H1 (cell line): ENCODE data around the gene CRTAP.

Experiments used
- CREB1 ChIP-seq: IDR thresholded peaks from 2 replicates; pipeline ENCODE4 v1.6.1; 2012; ENCODE audit warnings: inconsistent platforms
- CTCF ChIP-seq, 3 experiments: IDR thresholded peaks; 1 replicate in 2 of 3; 2 replicates in 1 of 3; pipeline versions ENCODE4 v1.5.1 to v1.6.1; 2011; ENCODE audit warnings: low read length in 3 of 3, mild to moderate bottlenecking in 3 of 3, inconsistent platforms in 2 of 3, low read depth in 1 of 3, moderate library complexity in 1 of 3; ENCODE audit not compliant: insufficient read depth in 1 of 3; ENCODE audit errors: control extremely low read depth in 1 of 3
- EP300 ChIP-seq, 2 experiments: IDR thresholded peaks; 1 replicate in 1 of 2; 2 replicates in 1 of 2; pipeline ENCODE4 v1.6.1; 2011 to 2012; ENCODE audit warnings: low read depth in 2 of 2, low read length in 2 of 2, mild to moderate bottlenecking in 2 of 2, borderline replicate concordance in 1 of 2, inconsistent platforms in 1 of 2, moderate library complexity in 1 of 2
- EZH2 ChIP-seq: fragments of 200-600 bp; sonication (generic); IDR thresholded peaks from 2 replicates; pipeline ENCODE4 v1.7.1; 2012; ENCODE audit warnings: low read depth, mild to moderate bottlenecking, moderate library complexity, low read length, inconsistent platforms; ENCODE audit not compliant: severe bottlenecking
- JUND ChIP-seq: IDR thresholded peaks from 2 replicates; pipeline ENCODE4 v1.6.1; 2011; ENCODE audit warnings: mild to moderate bottlenecking, improper control_type of control experiment, low read length
- NRF1 ChIP-seq: IDR thresholded peaks from 2 replicates; pipeline ENCODE4 v1.6.1; 2011; ENCODE audit warnings: mild to moderate bottlenecking, low read depth, low read length, improper control_type of control experiment
- POLR2A ChIP-seq, 2 experiments: IDR thresholded peaks; 1 replicate in 1 of 2; 2 replicates in 1 of 2; pipeline ENCODE4 v1.6.1; 2011; ENCODE audit warnings: low read depth in 2 of 2, low read length in 2 of 2, mild to moderate bottlenecking in 2 of 2; ENCODE audit errors: control extremely low read depth in 1 of 2
- POLR2AphosphoS5 ChIP-seq: IDR thresholded peaks from 2 replicates; pipeline ENCODE4 v1.6.1; 2011; ENCODE audit warnings: low read depth, low read length
- RAD21 ChIP-seq, 2 experiments: IDR thresholded peaks in 1 of 2; conservative IDR thresholded peaks in 1 of 2; 2 replicates each; pipeline ENCODE4 v1.6.1; 2011; ENCODE audit warnings: low read depth in 2 of 2, low read length in 2 of 2, improper control_type of control experiment in 1 of 2, inconsistent platforms in 1 of 2, mild to moderate bottlenecking in 1 of 2, moderate library complexity in 1 of 2
- TEAD4 ChIP-seq: IDR thresholded peaks from 2 replicates; pipeline ENCODE4 v1.6.1; 2012; ENCODE audit warnings: low read depth, low read length, inconsistent platforms, mixed read lengths
- ZNF274 ChIP-seq: IDR thresholded peaks from 2 replicates; pipeline ENCODE4 v1.7.0; 2012; ENCODE audit warnings: low read length, borderline replicate concordance; ENCODE audit errors: extremely low read depth
- TF ChIP-seq, protein P1 (sequence below): IDR thresholded peaks from 2 replicates; pipeline ENCODE4 v1.6.1; 2012; ENCODE audit warnings: inconsistent platforms

DNA sequence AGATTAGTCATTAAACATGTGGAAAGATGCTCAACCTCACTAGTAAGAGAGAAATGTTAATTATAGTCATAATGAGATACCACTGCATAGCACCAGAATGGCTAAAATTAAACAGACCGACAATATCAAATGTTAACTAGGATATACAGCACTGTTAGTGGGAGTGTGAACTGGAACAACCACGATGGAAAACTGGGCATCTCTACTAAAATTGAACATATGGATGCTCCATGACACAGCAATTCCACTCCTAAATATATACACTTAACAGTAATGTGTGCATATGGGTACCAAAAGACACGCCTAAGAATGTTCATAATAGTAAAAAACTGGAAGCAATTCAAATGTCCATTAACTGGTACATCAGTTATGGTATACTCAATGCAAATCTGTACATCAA, 41.5 kb downstream of the CRTAP start:
- no peak for TF ChIP-seq CTCF (IDR thresholded peaks at IDR 0.05; ENCODE audit: control extremely low read depth in 1 of 3, insufficient read depth in 1 of 3, low read depth in 1 of 3, low read length in 3 of 3)
- TF ChIP-seq POLR2A (IDR thresholded peaks at IDR 0.05; ENCODE audit: control extremely low read depth in 1 of 2, low read depth in 2 of 2, low read length in 2 of 2) = no peak
- TF ChIP-seq ZNF274 = no peak
- TF ChIP-seq JUND = no peak
- no peak for TF ChIP-seq EZH2
- TF ChIP-seq EP300 (IDR thresholded peaks at IDR 0.05; ENCODE audit: borderline replicate concordance in 1 of 2, low read depth in 2 of 2, low read length in 2 of 2) = no peak
- no peak for TF ChIP-seq RAD21 (IDR thresholded peaks at IDR 0.05 in 1 of 2, conservative IDR thresholded peaks at IDR 0.05 in 1 of 2; ENCODE audit: low read depth in 2 of 2, low read length in 2 of 2)
- no peak for TF ChIP-seq POLR2AphosphoS5
- no peak for TF ChIP-seq TEAD4
- TF ChIP-seq, protein P1, sequence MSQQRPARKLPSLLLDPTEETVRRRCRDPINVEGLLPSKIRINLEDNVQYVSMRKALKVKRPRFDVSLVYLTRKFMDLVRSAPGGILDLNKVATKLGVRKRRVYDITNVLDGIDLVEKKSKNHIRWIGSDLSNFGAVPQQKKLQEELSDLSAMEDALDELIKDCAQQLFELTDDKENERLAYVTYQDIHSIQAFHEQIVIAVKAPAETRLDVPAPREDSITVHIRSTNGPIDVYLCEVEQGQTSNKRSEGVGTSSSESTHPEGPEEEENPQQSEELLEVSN = no peak
- no peak for TF ChIP-seq CREB1
- TF ChIP-seq NRF1 = no peak
